Tibial artery (tissue), 4 donors: ENCODE results near the gene RTKN2.

Experiments used
- DNase-seq, 2 donors: peaks; one replicate each; pipeline ENCODE4 v3.0.0-alpha.2; 2019
- H3K27ac ChIP-seq, 2 donors: fragments of 200-600 bp; sonication (generic) in 1 of 2; 1 replicate in 1 of 2; 2 replicates in 1 of 2; pipeline ENCODE4 v1.5.1; 2018 to 2019; ENCODE audit warnings: mild to moderate bottlenecking in 1 of 2
- H3K27me3 ChIP-seq, 2 donors: fragments of 200-600 bp; sonication (generic) in 1 of 2; one replicate each; pipeline versions ENCODE4 v1.5.1 to v1.6.0; 2016 to 2019
- H3K36me3 ChIP-seq, 3 donors: fragments of 200-600 bp; sonication (generic) in 2 of 3; one replicate each; pipeline ENCODE4 v1.5.1; 2016 to 2019; ENCODE audit warnings: mild to moderate bottlenecking in 2 of 3
- H3K4me1 ChIP-seq, 4 donors: fragments of 200-600 bp; sonication (generic) in 2 of 4; 1 replicate in 3 of 4; 2 replicates in 1 of 4; pipeline ENCODE4 v1.5.1; 2016 to 2019
- H3K4me3 ChIP-seq, 2 donors: fragments of 200-600 bp; sonication (generic) in 1 of 2; 1 replicate in 1 of 2; 2 replicates in 1 of 2; pipeline ENCODE4 v1.5.1; 2018 to 2019; ENCODE audit warnings: mild to moderate bottlenecking in 2 of 2
- H3K9me3 ChIP-seq, 3 donors: fragments of 200-600 bp; sonication (generic) in 1 of 3; one replicate each; pipeline ENCODE4 v1.5.1; 2016 to 2019
- CTCF ChIP-seq, 2 experiments: fragments of 200-600 bp in 1 of 2; fragments of 450-650 bp in 1 of 2; IDR thresholded peaks; one replicate each; pipeline ENCODE4 v1.5.1; 2017 to 2019; ENCODE audit warnings: antibody characterized with exemption in 2 of 2, mild to moderate bottlenecking in 1 of 2, moderate library complexity in 1 of 2
- intact Hi-C: fragments of 100-400 bp; cut with DNase I; formaldehyde crosslinking; loops from one replicate; pipeline ENCODE4 v1.15.0; 2023; ENCODE audit warnings: low total_unique reads

Gene RTKN2

GRCh38 chr10:62180677-62181076 lies 88.0 kb downstream of the RTKN2 start:
- no peak overlapping the region for H3K27ac ChIP-seq
- no peak for DNase-seq
- H3K36me3 ChIP-seq: no peaks in the 10 kb centered on the region
- no peak for TF ChIP-seq CTCF (IDR thresholded peaks at IDR 0.05)
- intact Hi-C loops: no loop called here
- H3K27me3 ChIP-seq: no peaks in the 10 kb centered on the region
- H3K4me1 ChIP-seq: no peaks in the 10 kb centered on the region
- peaks cover 0 to 4% (median 0%) of the 10 kb centered on the region in 3 donors for H3K9me3 ChIP-seq
- no peak overlapping the region for H3K4me3 ChIP-seq

- H3K27me3 ChIP-seq: no peaks in the 10 kb centered on the region
- no peaks in the 10 kb centered on the region for H3K4me1 ChIP-seq
- no peak for DNase-seq
- TF ChIP-seq CTCF (IDR thresholded peaks at IDR 0.05): no peak
- H3K9me3 ChIP-seq: peaks cover 0 to 4% (median 0%) of the 10 kb centered on the region in 3 donors
- H3K4me3 ChIP-seq: no peak overlapping the region
- intact Hi-C loops: no loop called here
- H3K27ac ChIP-seq: no peak overlapping the region
- no peaks in the 10 kb centered on the region for H3K36me3 ChIP-seq
Observed at GRCh38 chr10:62178568-62178967, 90.1 kb downstream of the RTKN2 start.

- no peak for DNase-seq
- Histone ChIP-seq H3K4me3 (no peak overlapping the region), H3K36me3 (no peaks in the 10 kb centered on the region), H3K9me3 (peaks cover 0 to 4% (median 0%) of the 10 kb centered on the region in 3 donors), H3K27ac (no peak overlapping the region), H3K4me1 (no peaks in the 10 kb centered on the region), H3K27me3 (no peaks in the 10 kb centered on the region)
- no peak for TF ChIP-seq CTCF (IDR thresholded peaks at IDR 0.05)
- intact Hi-C loops: no loop called here
Observed at GRCh38 chr10:62177111-62177510, 91.5 kb downstream of the RTKN2 start.

GRCh38 chr10:62175251-62175650 lies 93.4 kb downstream of the RTKN2 start:
- no peak overlapping the region for H3K4me3 ChIP-seq
- no peak for DNase-seq
- H3K36me3 ChIP-seq: no peaks in the 10 kb centered on the region
- no peak overlapping the region for H3K27ac ChIP-seq
- H3K9me3 ChIP-seq: no peaks in the 10 kb centered on the region
- intact Hi-C loops: no loop called here
- TF ChIP-seq CTCF (IDR thresholded peaks at IDR 0.05): no peak
- no peaks in the 10 kb centered on the region for H3K4me1 ChIP-seq
- H3K27me3 ChIP-seq: no peaks in the 10 kb centered on the region

GRCh38 chr10:62172465-62172864 lies 96.2 kb downstream of the RTKN2 start:
- no peak for TF ChIP-seq CTCF (IDR thresholded peaks at IDR 0.05)
- intact Hi-C loops: no loop called here

GRCh38 chr10:62171791-62172190 lies 96.9 kb downstream of the RTKN2 start:
- DNase-seq: no peak
- TF ChIP-seq CTCF (IDR thresholded peaks at IDR 0.05): no peak
- H3K9me3 ChIP-seq: no peaks in the 10 kb centered on the region
- intact Hi-C loops: no loop called here
- peaks cover 0 to 4% (median under 1%) of the 10 kb centered on the region in 4 donors for H3K4me1 ChIP-seq
- H3K4me3 ChIP-seq: no peak overlapping the region
- no peaks in the 10 kb centered on the region for H3K27me3 ChIP-seq
- no peak overlapping the region for H3K27ac ChIP-seq
- H3K36me3 ChIP-seq: no peaks in the 10 kb centered on the region

More at GRCh38 chr10:62172465-62172864, 96.2 kb downstream of the RTKN2 start:
- H3K4me3 ChIP-seq: no peak overlapping the region
- H3K27ac ChIP-seq: no peak overlapping the region
- H3K36me3 ChIP-seq: no peaks in the 10 kb centered on the region
- no peaks in the 10 kb centered on the region for H3K9me3 ChIP-seq
- no peaks in the 10 kb centered on the region for H3K27me3 ChIP-seq
- H3K4me1 ChIP-seq: no peaks in the 10 kb centered on the region
- DNase-seq: no peak
